Measurements from ENCODE around the gene OTOG. TPM values are rescaled to one million over a fixed set of nuclear protein-coding genes. Genes with fewer than 3 reads are reported as not detected.

OTOG gene
- total RNA-seq = not detected in 2 replicates

GRCh38 chr11:17547051-17547577, at the start of gene OTOG:
TSS of gene OTOG (plus strand) at chr11:17547259. CDS start at chr11:17547373, 114 bp downstream.
- intact Hi-C loops (cut with micrococcal nuclease) = no loop called here
- Mint-ChIP-seq H3K27ac (no peak within 1 kb of the TSS), H3K9me3 (no peaks in the 10 kb centered on the region), H3K4me1 (ENCODE audit: low read depth) (peaks cover 13% of the 10 kb centered on the region), H3K27me3 (ENCODE audit: low read depth) (peaks cover 35% of the 10 kb centered on the region), H3K4me3 (ENCODE audit: low read depth) (no peak within 1 kb of the TSS), H3K36me3 (ENCODE audit: low read depth) (no peaks in the 10 kb centered on the region)
- no peak for DNase-seq (ENCODE audit: low spot score)

- no peak for DNase-seq (ENCODE audit: low spot score)
- Mint-ChIP-seq H3K36me3 (ENCODE audit: low read depth) (no peaks in the 10 kb centered on the region), H3K4me3 (ENCODE audit: low read depth) (no peak overlapping the region), H3K27ac (no peak overlapping the region), H3K9me3 (no peaks in the 10 kb centered on the region), H3K27me3 (ENCODE audit: low read depth) (peaks cover 4% of the 10 kb centered on the region), H3K4me1 (ENCODE audit: low read depth) (no peaks in the 10 kb centered on the region)
- intact Hi-C loops (cut with micrococcal nuclease) = no loop called here
Observed at GRCh38 chr11:17498058-17498457, 49.0 kb upstream of the OTOG start.

GRCh38 chr11:17498475-17498874, 48.6 kb upstream of the OTOG start:
- H3K4me1 Mint-ChIP-seq (ENCODE audit: low read depth) = no peaks in the 10 kb centered on the region
- intact Hi-C loops (cut with micrococcal nuclease) = no loop called here
- no peak overlapping the region for H3K27ac Mint-ChIP-seq
- H3K36me3 Mint-ChIP-seq (ENCODE audit: low read depth) = no peaks in the 10 kb centered on the region
- H3K4me3 Mint-ChIP-seq (ENCODE audit: low read depth) = no peak overlapping the region
- no peaks in the 10 kb centered on the region for H3K9me3 Mint-ChIP-seq
- H3K27me3 Mint-ChIP-seq (ENCODE audit: low read depth) = peaks cover 4% of the 10 kb centered on the region
- no peak for DNase-seq (ENCODE audit: low spot score)

- no peak for DNase-seq (ENCODE audit: low spot score)
- Mint-ChIP-seq H3K9me3 (no peaks in the 10 kb centered on the region), H3K27ac (no peak overlapping the region), H3K36me3 (ENCODE audit: low read depth) (no peaks in the 10 kb centered on the region), H3K4me3 (ENCODE audit: low read depth) (no peak overlapping the region), H3K27me3 (ENCODE audit: low read depth) (peaks cover 4% of the 10 kb centered on the region), H3K4me1 (ENCODE audit: low read depth) (no peaks in the 10 kb centered on the region)
- intact Hi-C loops (cut with micrococcal nuclease) = loop anchor here (10.0 kb wide), 2 partner anchors 66 to 426 kb away; partner anchors contain the start of gene RPS13
Observed at GRCh38 chr11:17500673-17501072, 46.4 kb upstream of the OTOG start.

GRCh38 chr11:17502630-17503029, 44.4 kb upstream of the OTOG start:
- H3K9me3 Mint-ChIP-seq = no peaks in the 10 kb centered on the region
- no peak overlapping the region for H3K4me3 Mint-ChIP-seq (ENCODE audit: low read depth)
- H3K27ac Mint-ChIP-seq = no peak overlapping the region
- H3K27me3 Mint-ChIP-seq (ENCODE audit: low read depth) = peaks cover 8% of the 10 kb centered on the region
- DNase-seq (ENCODE audit: low spot score) = no peak
- intact Hi-C loops (cut with micrococcal nuclease) = loop anchor here (10.0 kb wide), 2 partner anchors 68 to 428 kb away; partner anchors contain the start of gene RPS13
- no peaks in the 10 kb centered on the region for H3K4me1 Mint-ChIP-seq (ENCODE audit: low read depth)
- no peaks in the 10 kb centered on the region for H3K36me3 Mint-ChIP-seq (ENCODE audit: low read depth)

GRCh38 chr11:17504330-17505107, 42.5 kb upstream of the OTOG start:
- H3K36me3 Mint-ChIP-seq (ENCODE audit: low read depth) = no peaks in the 10 kb centered on the region
- intact Hi-C loops (cut with micrococcal nuclease) = loop anchor here (1.0 to 10.0 kb wide), 4 partner anchors 70 to 430 kb away; partner anchors contain the start of gene RPS13
- H3K4me1 Mint-ChIP-seq (ENCODE audit: low read depth) = no peaks in the 10 kb centered on the region
- no peaks in the 10 kb centered on the region for H3K9me3 Mint-ChIP-seq
- peak; percentile 69 for DNase-seq (ENCODE audit: low spot score)
- no peak overlapping the region for H3K27ac Mint-ChIP-seq
- peaks cover 13% of the 10 kb centered on the region for H3K27me3 Mint-ChIP-seq (ENCODE audit: low read depth)
- no peak overlapping the region for H3K4me3 Mint-ChIP-seq (ENCODE audit: low read depth)

GRCh38 chr11:17505146-17505545, 41.9 kb upstream of the OTOG start:
- H3K4me1 Mint-ChIP-seq (ENCODE audit: low read depth) = no peaks in the 10 kb centered on the region
- intact Hi-C loops (cut with micrococcal nuclease) = loop anchor here (10.0 kb wide), 2 partner anchors 70 to 430 kb away; partner anchors contain the start of gene RPS13
- H3K9me3 Mint-ChIP-seq = no peaks in the 10 kb centered on the region
- no peak overlapping the region for H3K4me3 Mint-ChIP-seq (ENCODE audit: low read depth)
- no peak overlapping the region for H3K27ac Mint-ChIP-seq
- peaks cover 13% of the 10 kb centered on the region for H3K27me3 Mint-ChIP-seq (ENCODE audit: low read depth)
- H3K36me3 Mint-ChIP-seq (ENCODE audit: low read depth) = no peaks in the 10 kb centered on the region
- no peak for DNase-seq (ENCODE audit: low spot score)

- H3K36me3 Mint-ChIP-seq (ENCODE audit: low read depth) = no peaks in the 10 kb centered on the region
- no peak overlapping the region for H3K27ac Mint-ChIP-seq
- intact Hi-C loops (cut with micrococcal nuclease) = loop anchor here (10.0 kb wide), 2 partner anchors 72 to 432 kb away; partner anchors contain the start of gene RPS13
- H3K4me1 Mint-ChIP-seq (ENCODE audit: low read depth) = no peaks in the 10 kb centered on the region
- no peaks in the 10 kb centered on the region for H3K9me3 Mint-ChIP-seq
- DNase-seq (ENCODE audit: low spot score) = no peak
- H3K4me3 Mint-ChIP-seq (ENCODE audit: low read depth) = no peak overlapping the region
- H3K27me3 Mint-ChIP-seq (ENCODE audit: low read depth) = peaks cover 16% of the 10 kb centered on the region
Observed at GRCh38 chr11:17506314-17506713, 40.7 kb upstream of the OTOG start.

GRCh38 chr11:17506942-17507341, 40.1 kb upstream of the OTOG start:
- DNase-seq (ENCODE audit: low spot score) = no peak
- Mint-ChIP-seq H3K27me3 (ENCODE audit: low read depth) (peaks cover 18% of the 10 kb centered on the region), H3K27ac (no peak overlapping the region), H3K9me3 (no peaks in the 10 kb centered on the region), H3K4me3 (ENCODE audit: low read depth) (no peak overlapping the region), H3K36me3 (ENCODE audit: low read depth) (no peaks in the 10 kb centered on the region), H3K4me1 (ENCODE audit: low read depth) (no peaks in the 10 kb centered on the region)
- intact Hi-C loops (cut with micrococcal nuclease) = loop anchor here (10.0 kb wide), 2 partner anchors 72 to 432 kb away; partner anchors contain the start of gene RPS13

- H3K9me3 Mint-ChIP-seq = no peaks in the 10 kb centered on the region
- DNase-seq (ENCODE audit: low spot score) = no peak
- H3K27me3 Mint-ChIP-seq (ENCODE audit: low read depth) = peaks cover 20% of the 10 kb centered on the region
- H3K36me3 Mint-ChIP-seq (ENCODE audit: low read depth) = no peaks in the 10 kb centered on the region
- intact Hi-C loops (cut with micrococcal nuclease) = loop anchor here (10.0 kb wide), 2 partner anchors 73 to 433 kb away; partner anchors contain the start of gene RPS13
- H3K4me1 Mint-ChIP-seq (ENCODE audit: low read depth) = no peaks in the 10 kb centered on the region
- no peak overlapping the region for H3K4me3 Mint-ChIP-seq (ENCODE audit: low read depth)
- no peak overlapping the region for H3K27ac Mint-ChIP-seq
Observed at GRCh38 chr11:17507773-17508172, 39.3 kb upstream of the OTOG start.

GRCh38 chr11:17508306-17508705, 38.8 kb upstream of the OTOG start:
- no peak for DNase-seq (ENCODE audit: low spot score)
- Mint-ChIP-seq H3K4me1 (ENCODE audit: low read depth) (no peaks in the 10 kb centered on the region), H3K9me3 (no peaks in the 10 kb centered on the region), H3K4me3 (ENCODE audit: low read depth) (no peak overlapping the region), H3K36me3 (ENCODE audit: low read depth) (no peaks in the 10 kb centered on the region), H3K27ac (no peak overlapping the region), H3K27me3 (ENCODE audit: low read depth) (peaks cover 25% of the 10 kb centered on the region)
- intact Hi-C loops (cut with micrococcal nuclease) = loop anchor here (10.0 kb wide), 2 partner anchors 74 to 434 kb away; partner anchors contain the start of gene RPS13

GRCh38 chr11:17508791-17509190, 38.3 kb upstream of the OTOG start:
- H3K4me1 Mint-ChIP-seq (ENCODE audit: low read depth) = no peaks in the 10 kb centered on the region
- no peak overlapping the region for H3K4me3 Mint-ChIP-seq (ENCODE audit: low read depth)
- peaks cover 28% of the 10 kb centered on the region for H3K27me3 Mint-ChIP-seq (ENCODE audit: low read depth)
- no peak for DNase-seq (ENCODE audit: low spot score)
- no peaks in the 10 kb centered on the region for H3K9me3 Mint-ChIP-seq
- no peaks in the 10 kb centered on the region for H3K36me3 Mint-ChIP-seq (ENCODE audit: low read depth)
- H3K27ac Mint-ChIP-seq = no peak overlapping the region
- intact Hi-C loops (cut with micrococcal nuclease) = loop anchor here (10.0 kb wide), 2 partner anchors 74 to 434 kb away; partner anchors contain the start of gene RPS13
